ENCODE measurements around the gene OBP2B.

DNA sequence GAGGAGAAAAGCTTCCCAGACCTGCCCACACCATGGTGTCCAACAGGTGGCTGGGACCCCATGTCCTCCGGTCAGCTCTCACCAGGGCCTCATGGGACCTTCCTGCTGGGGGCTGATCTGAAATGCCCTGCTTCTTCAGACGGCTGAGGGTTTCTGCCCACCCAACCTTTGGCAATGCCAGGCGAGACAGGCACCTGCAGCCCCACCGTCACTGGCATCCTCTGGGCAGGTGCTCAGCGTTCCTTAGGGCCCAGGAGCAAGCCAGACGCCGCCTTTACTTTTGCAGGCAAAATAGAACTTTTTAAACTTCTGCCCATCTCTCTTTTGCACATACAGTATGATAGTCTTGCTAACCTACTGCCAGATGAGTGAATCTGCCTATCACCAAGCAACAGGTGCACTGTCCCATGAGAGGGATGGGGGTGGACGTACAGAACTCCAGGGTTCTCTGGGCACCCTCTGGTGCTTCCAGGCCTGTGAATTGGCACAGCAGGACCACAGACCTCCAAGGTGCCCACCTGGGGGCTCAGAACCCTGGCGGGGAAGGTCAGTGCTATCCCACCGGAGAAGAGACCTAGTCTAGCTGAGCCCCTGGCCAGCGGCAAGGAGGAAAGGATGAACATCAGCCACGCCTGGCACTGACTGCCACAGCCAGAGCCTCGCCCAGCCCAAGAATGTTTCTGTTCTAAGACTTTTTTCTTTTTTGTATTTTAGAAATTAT, 7.5 kb downstream of the OBP2B start:
- TF ChIP-seq, protein P1, sequence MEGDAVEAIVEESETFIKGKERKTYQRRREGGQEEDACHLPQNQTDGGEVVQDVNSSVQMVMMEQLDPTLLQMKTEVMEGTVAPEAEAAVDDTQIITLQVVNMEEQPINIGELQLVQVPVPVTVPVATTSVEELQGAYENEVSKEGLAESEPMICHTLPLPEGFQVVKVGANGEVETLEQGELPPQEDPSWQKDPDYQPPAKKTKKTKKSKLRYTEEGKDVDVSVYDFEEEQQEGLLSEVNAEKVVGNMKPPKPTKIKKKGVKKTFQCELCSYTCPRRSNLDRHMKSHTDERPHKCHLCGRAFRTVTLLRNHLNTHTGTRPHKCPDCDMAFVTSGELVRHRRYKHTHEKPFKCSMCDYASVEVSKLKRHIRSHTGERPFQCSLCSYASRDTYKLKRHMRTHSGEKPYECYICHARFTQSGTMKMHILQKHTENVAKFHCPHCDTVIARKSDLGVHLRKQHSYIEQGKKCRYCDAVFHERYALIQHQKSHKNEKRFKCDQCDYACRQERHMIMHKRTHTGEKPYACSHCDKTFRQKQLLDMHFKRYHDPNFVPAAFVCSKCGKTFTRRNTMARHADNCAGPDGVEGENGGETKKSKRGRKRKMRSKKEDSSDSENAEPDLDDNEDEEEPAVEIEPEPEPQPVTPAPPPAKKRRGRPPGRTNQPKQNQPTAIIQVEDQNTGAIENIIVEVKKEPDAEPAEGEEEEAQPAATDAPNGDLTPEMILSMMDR (IDR thresholded peaks at IDR 0.05), result no peak
- TF ChIP-seq POLR2A (IDR thresholded peaks at IDR 0.05), result no peak
- TF ChIP-seq POLR2AphosphoS5 (IDR thresholded peaks at IDR 0.05), result no peak
- no peak for TF ChIP-seq EP300 (IDR thresholded peaks at IDR 0.05)

Data from suprapubic skin (tissue), 4 donors.